Suprapubic skin (tissue), 3 donors: Measurements from ENCODE around the gene PRORP.

Experiments
- CTCF ChIP-seq, 2 donors: fragments of 200-600 bp in 1 of 2; fragments of 450-650 bp in 1 of 2; sonication (generic) in 1 of 2; IDR thresholded peaks; one replicate each; pipeline ENCODE4 v1.5.1; 2016 to 2019; ENCODE audit warnings: antibody characterized with exemption in 2 of 2, mild to moderate bottlenecking in 1 of 2, moderate library complexity in 1 of 2
- EP300 ChIP-seq: sonication (generic); formaldehyde crosslinking; IDR thresholded peaks from one replicate; pipeline ENCODE4 v1.6.1; 2017; ENCODE audit warnings: antibody characterized with exemption
- POLR2A ChIP-seq, 2 donors: fragments of 450-650 bp; IDR thresholded peaks; one replicate each; pipeline ENCODE4 v1.6.1; 2017; ENCODE audit warnings: antibody characterized with exemption in 2 of 2, mild to moderate bottlenecking in 2 of 2, moderate library complexity in 2 of 2

- TF ChIP-seq EP300 = no peak
- no peak for TF ChIP-seq CTCF (IDR thresholded peaks at IDR 0.05)
- TF ChIP-seq POLR2A (IDR thresholded peaks at IDR 0.05) = no peak
Observed at GRCh38 chr14:35155962-35156361, 33.6 kb downstream of the PRORP start.
